Measurements from ENCODE around the gene ADM5. TPM values are rescaled to one million over a fixed set of nuclear protein-coding genes. Genes with fewer than 3 reads are reported as not detected.

The ADM5 gene
- total and polyA plus RNA-seq, 2 donors (not counting 1 experiment from before 2014, with no cell fraction given), result 0.06 to 0.33 TPM

DNA sequence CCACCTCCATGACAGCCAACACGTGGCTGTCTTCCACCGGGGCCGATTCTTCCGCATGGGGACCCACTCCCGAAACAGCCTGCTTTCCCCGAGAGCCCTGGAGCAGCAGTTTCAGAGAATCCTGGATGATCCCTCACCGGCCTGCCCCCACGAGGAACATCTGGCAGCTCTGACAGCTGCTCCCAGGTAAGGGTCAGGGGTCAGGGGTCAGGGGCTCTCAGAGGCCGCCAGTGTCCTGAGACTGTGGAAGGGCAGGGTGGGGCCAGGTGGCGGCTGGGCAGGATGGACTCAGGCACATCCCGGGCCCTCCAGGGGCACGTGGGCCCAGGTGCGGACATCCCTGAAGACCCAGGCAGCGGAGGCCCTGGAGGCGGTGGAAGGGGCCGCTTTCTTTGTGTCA is 16.5 kb downstream of the ADM5 start:
- Histone ChIP-seq H3K4me1 (ENCODE audit: control insufficient read depth, extremely low read depth, insufficient read depth, low read length) (peaks cover 4% of the 10 kb centered on the region), H3K4me2 (ENCODE audit: extremely low read depth, insufficient read depth, low read length) (no peak overlapping the region), H3K4me3 (replicated peaks in 1 of 4; ENCODE audit: control extremely low read depth in 1 of 4, insufficient read depth in 1 of 4, low read depth in 3 of 4, low read length in 4 of 4) (no peak overlapping the region), H3K27ac (ENCODE audit: insufficient read depth, low read length) (no peak overlapping the region), H3K9me3 (ENCODE audit: control insufficient read depth, insufficient read depth, low read depth, low read length) (no peaks in the 10 kb centered on the region), H3K79me2 (ENCODE audit: control insufficient read depth, insufficient read depth, low read length) (no peaks in the 10 kb centered on the region), H3K36me3 (ENCODE audit: control insufficient read depth, insufficient read depth, low read length) (no peaks in the 10 kb centered on the region), H3K27me3 (ENCODE audit: control insufficient read depth, insufficient read depth, low read length) (no peaks in the 10 kb centered on the region), H4K20me1 (ENCODE audit: control insufficient read depth, extremely low read depth, insufficient read depth, low read length) (no peaks in the 10 kb centered on the region), H2AFZ (ENCODE audit: low read length) (no peak overlapping the region), H3K9ac (ENCODE audit: insufficient read depth, low read length) (no peak overlapping the region)
- no peak for DNase-seq (ENCODE audit: low read depth in 2 of 2)
- TF ChIP-seq EZH2 (IDR thresholded peaks at IDR 0.05; ENCODE audit: low read length, missing control alignments), result no peak
- TF ChIP-seq, protein P1, sequence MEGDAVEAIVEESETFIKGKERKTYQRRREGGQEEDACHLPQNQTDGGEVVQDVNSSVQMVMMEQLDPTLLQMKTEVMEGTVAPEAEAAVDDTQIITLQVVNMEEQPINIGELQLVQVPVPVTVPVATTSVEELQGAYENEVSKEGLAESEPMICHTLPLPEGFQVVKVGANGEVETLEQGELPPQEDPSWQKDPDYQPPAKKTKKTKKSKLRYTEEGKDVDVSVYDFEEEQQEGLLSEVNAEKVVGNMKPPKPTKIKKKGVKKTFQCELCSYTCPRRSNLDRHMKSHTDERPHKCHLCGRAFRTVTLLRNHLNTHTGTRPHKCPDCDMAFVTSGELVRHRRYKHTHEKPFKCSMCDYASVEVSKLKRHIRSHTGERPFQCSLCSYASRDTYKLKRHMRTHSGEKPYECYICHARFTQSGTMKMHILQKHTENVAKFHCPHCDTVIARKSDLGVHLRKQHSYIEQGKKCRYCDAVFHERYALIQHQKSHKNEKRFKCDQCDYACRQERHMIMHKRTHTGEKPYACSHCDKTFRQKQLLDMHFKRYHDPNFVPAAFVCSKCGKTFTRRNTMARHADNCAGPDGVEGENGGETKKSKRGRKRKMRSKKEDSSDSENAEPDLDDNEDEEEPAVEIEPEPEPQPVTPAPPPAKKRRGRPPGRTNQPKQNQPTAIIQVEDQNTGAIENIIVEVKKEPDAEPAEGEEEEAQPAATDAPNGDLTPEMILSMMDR (conservative IDR thresholded peaks at IDR 0.05 in 1 of 2, IDR thresholded peaks at IDR 0.05 in 1 of 2; ENCODE audit: low read depth in 1 of 2, low read length in 2 of 2), result no peak

DNA sequence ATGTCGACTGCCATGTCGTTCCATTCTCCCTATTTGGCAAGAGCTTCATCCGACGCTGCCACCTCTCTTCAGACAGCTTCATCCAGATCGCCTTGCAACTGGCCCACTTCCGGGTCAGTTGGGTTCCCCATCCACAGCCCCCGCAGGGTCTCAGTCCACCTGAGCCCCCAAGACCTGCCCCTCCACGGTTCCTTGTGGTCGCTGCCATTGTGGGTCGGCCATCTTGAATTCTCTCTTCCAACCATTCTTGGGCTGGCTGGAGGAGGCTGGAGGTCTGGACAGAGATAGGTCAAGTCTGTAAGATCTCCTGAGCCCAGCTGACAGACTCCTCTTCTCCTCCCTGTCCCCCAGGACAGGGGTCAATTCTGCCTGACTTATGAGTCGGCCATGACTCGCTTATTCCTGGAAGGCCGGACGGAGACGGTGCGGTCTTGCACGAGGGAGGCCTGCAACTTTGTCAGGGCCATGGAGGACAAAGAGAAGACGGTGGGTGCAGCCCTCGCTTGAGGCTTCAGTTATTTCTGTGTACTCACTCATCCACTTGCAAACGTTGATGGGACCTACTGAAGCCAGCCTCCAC is 21.1 kb downstream of the ADM5 start:
- Histone ChIP-seq H3K4me2 (ENCODE audit: extremely low read depth, insufficient read depth, low read length) (no peak overlapping the region), H4K20me1 (ENCODE audit: control insufficient read depth, extremely low read depth, insufficient read depth, low read length) (no peaks in the 10 kb centered on the region), H2AFZ (ENCODE audit: low read length) (no peak overlapping the region), H3K4me3 (replicated peaks in 1 of 4; ENCODE audit: control extremely low read depth in 1 of 4, insufficient read depth in 1 of 4, low read depth in 3 of 4, low read length in 4 of 4) (no peak overlapping the region), H3K9ac (ENCODE audit: insufficient read depth, low read length) (no peak overlapping the region), H3K27me3 (ENCODE audit: control insufficient read depth, insufficient read depth, low read length) (no peaks in the 10 kb centered on the region), H3K4me1 (ENCODE audit: control insufficient read depth, extremely low read depth, insufficient read depth, low read length) (peaks cover 4% of the 10 kb centered on the region), H3K9me3 (ENCODE audit: control insufficient read depth, insufficient read depth, low read depth, low read length) (no peaks in the 10 kb centered on the region), H3K79me2 (ENCODE audit: control insufficient read depth, insufficient read depth, low read length) (no peaks in the 10 kb centered on the region), H3K27ac (ENCODE audit: insufficient read depth, low read length) (peak overlapping the region; percentile 62), H3K36me3 (ENCODE audit: control insufficient read depth, insufficient read depth, low read length) (no peaks in the 10 kb centered on the region)
- no peak for TF ChIP-seq EZH2 (IDR thresholded peaks at IDR 0.05; ENCODE audit: low read length, missing control alignments)
- TF ChIP-seq, protein P1 (conservative IDR thresholded peaks at IDR 0.05 in 1 of 2, IDR thresholded peaks at IDR 0.05 in 1 of 2; ENCODE audit: low read depth in 1 of 2, low read length in 2 of 2), result no peak
- peak; percentile 49 to 65 for DNase-seq (ENCODE audit: low read depth in 2 of 2)

DNA sequence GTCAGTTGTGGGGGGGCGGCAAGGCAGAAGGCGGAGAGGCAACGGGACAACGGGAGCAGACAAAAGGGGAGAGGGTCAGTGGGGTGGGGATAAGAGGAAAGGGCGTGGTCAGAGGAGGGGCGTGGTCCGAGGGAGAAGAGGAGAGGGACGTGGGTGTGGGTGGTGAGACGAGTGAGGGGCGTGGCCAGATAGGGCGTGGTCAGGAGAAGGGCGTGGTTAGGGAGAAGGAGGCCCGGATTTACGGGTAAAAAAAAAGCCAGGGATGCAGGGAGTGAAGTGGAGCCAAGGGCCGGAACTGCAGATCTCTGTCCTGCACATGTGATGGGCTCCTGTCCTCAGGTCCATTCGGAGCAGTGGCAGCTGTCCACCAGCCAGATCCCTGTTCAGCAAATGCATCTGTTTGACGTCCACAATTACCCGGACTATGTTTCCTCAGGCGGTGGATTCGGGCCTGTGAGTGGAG is 23.0 kb downstream of the ADM5 start:
- Histone ChIP-seq H3K4me2 (ENCODE audit: extremely low read depth, insufficient read depth, low read length) (no peak overlapping the region), H3K79me2 (ENCODE audit: control insufficient read depth, insufficient read depth, low read length) (no peaks in the 10 kb centered on the region), H3K36me3 (ENCODE audit: control insufficient read depth, insufficient read depth, low read length) (no peaks in the 10 kb centered on the region), H3K4me3 (replicated peaks in 1 of 4; ENCODE audit: control extremely low read depth in 1 of 4, insufficient read depth in 1 of 4, low read depth in 3 of 4, low read length in 4 of 4) (no peak overlapping the region), H2AFZ (ENCODE audit: low read length) (no peak overlapping the region), H3K4me1 (ENCODE audit: control insufficient read depth, extremely low read depth, insufficient read depth, low read length) (peaks cover 4% of the 10 kb centered on the region), H3K27ac (ENCODE audit: insufficient read depth, low read length) (no peak overlapping the region), H3K27me3 (ENCODE audit: control insufficient read depth, insufficient read depth, low read length) (no peaks in the 10 kb centered on the region), H3K9me3 (ENCODE audit: control insufficient read depth, insufficient read depth, low read depth, low read length) (no peaks in the 10 kb centered on the region), H4K20me1 (ENCODE audit: control insufficient read depth, extremely low read depth, insufficient read depth, low read length) (no peaks in the 10 kb centered on the region), H3K9ac (ENCODE audit: insufficient read depth, low read length) (no peak overlapping the region)
- DNase-seq (ENCODE audit: low read depth in 2 of 2), result peak; percentile 42 to 61
- no peak for TF ChIP-seq EZH2 (IDR thresholded peaks at IDR 0.05; ENCODE audit: low read length, missing control alignments)
- TF ChIP-seq, protein P1 (conservative IDR thresholded peaks at IDR 0.05 in 1 of 2, IDR thresholded peaks at IDR 0.05 in 1 of 2; ENCODE audit: low read depth in 1 of 2, low read length in 2 of 2), result no peak

All from fibroblast of lung (primary cell).